PFSK-1 (cell line): ENCODE measurements around the gene CCSER2.

ENCODE experiments used
- SIN3A ChIP-seq: IDR thresholded peaks from 2 replicates; pipeline ENCODE4 v1.6.1; 2012; ENCODE audit warnings: mild to moderate bottlenecking, low read length, moderate library complexity, borderline replicate concordance; ENCODE audit not compliant: insufficient read depth
- TAF1 ChIP-seq: IDR thresholded peaks from 2 replicates; pipeline ENCODE4 v1.6.1; 2012; ENCODE audit warnings: low read length, control low read depth, borderline replicate concordance; ENCODE audit not compliant: insufficient read depth

GRCh38 chr10:84348860-84349259 is 20.5 kb downstream of the CCSER2 start:
- TF ChIP-seq TAF1 (no peak), SIN3A (no peak)
